Ectodermal cell (in vitro differentiated cells): ENCODE results near the gene LAMTOR1.

Experiments used
- H3K27ac ChIP-seq: 2 replicates; pipeline ENCODE4 v1.7.0; 2013; ENCODE audit warnings: mild to moderate bottlenecking, low read depth, low read length; ENCODE audit not compliant: insufficient read depth, poor library complexity, severe bottlenecking
- H3K27me3 ChIP-seq: 2 replicates; pipeline ENCODE4 v1.7.0; 2013; ENCODE audit warnings: mild to moderate bottlenecking, low read length; ENCODE audit not compliant: insufficient read depth, control insufficient read depth, poor library complexity, severe bottlenecking
- H3K36me3 ChIP-seq: one replicate; pipeline ENCODE4 v1.7.0; 2013; ENCODE audit warnings: low read length; ENCODE audit not compliant: control insufficient read depth, insufficient read depth
- H3K4me1 ChIP-seq: one replicate; pipeline ENCODE4 v1.7.0; 2013; ENCODE audit warnings: low read length; ENCODE audit not compliant: control insufficient read depth, insufficient read depth
- H3K4me3 ChIP-seq: 2 replicates; pipeline ENCODE4 v1.7.0; 2013; ENCODE audit warnings: low read depth, low read length, control low read depth; ENCODE audit not compliant: insufficient read depth
- H3K9me3 ChIP-seq: 2 replicates; pipeline ENCODE4 v1.7.0; 2013; ENCODE audit warnings: mild to moderate bottlenecking, low read length, moderate library complexity; ENCODE audit not compliant: control insufficient read depth
- WGBS, 2 experiments: methylation state at CpG; one replicate each; pipeline ENCODE4 v1.1.7; 2013; ENCODE audit warnings: missing lambda C conversion rate in 2 of 2; 5-methylcytosine and 5-hydroxymethylcytosine counted together

LAMTOR1 gene

GRCh38 chr11:72120930-72121329 lies 17.8 kb upstream of the LAMTOR1 start:
- no peaks in the 10 kb centered on the region for H3K4me1 ChIP-seq
- H3K27me3 ChIP-seq, result peaks cover 26% of the 10 kb centered on the region
- no peak overlapping the region for H3K27ac ChIP-seq
- no peaks in the 10 kb centered on the region for H3K9me3 ChIP-seq
- WGBS, 2 experiments, result 87 to 92% methylated on average over 2 of the region's 2 CpGs
- no peaks in the 10 kb centered on the region for H3K36me3 ChIP-seq
- H3K4me3 ChIP-seq, result no peak overlapping the region

- H3K4me3 ChIP-seq, result no peak overlapping the region
- no peak overlapping the region for H3K27ac ChIP-seq
- WGBS, 2 experiments, result 84 to 90% methylated on average over 5 to 6 of the region's 6 CpGs
- no peaks in the 10 kb centered on the region for H3K9me3 ChIP-seq
- H3K4me1 ChIP-seq, result no peaks in the 10 kb centered on the region
- peaks cover 43% of the 10 kb centered on the region for H3K27me3 ChIP-seq
- no peaks in the 10 kb centered on the region for H3K36me3 ChIP-seq
Observed at GRCh38 chr11:72119198-72119597, 16.1 kb upstream of the LAMTOR1 start.

- 92 to 93% methylated on average over 6 of the region's 6 CpGs for WGBS, 2 experiments
- no peaks in the 10 kb centered on the region for H3K36me3 ChIP-seq
- H3K27ac ChIP-seq, result no peak overlapping the region
- no peaks in the 10 kb centered on the region for H3K4me1 ChIP-seq
- no peaks in the 10 kb centered on the region for H3K9me3 ChIP-seq
- H3K4me3 ChIP-seq, result no peak overlapping the region
- peaks cover 42% of the 10 kb centered on the region for H3K27me3 ChIP-seq
Observed at GRCh38 chr11:72116019-72116755, 13.1 kb upstream of the LAMTOR1 start.

GRCh38 chr11:72114570-72114969 lies 11.5 kb upstream of the LAMTOR1 start:
- H3K27me3 ChIP-seq, result peaks cover 42% of the 10 kb centered on the region

GRCh38 chr11:72112978-72113808 lies 10.1 kb upstream of the LAMTOR1 start:
- peak overlapping the region; percentile 54 for H3K4me3 ChIP-seq
- no peaks in the 10 kb centered on the region for H3K4me1 ChIP-seq
- 69 to 70% methylated on average over 8 to 9 of the region's 9 CpGs for WGBS, 2 experiments
- H3K27ac ChIP-seq, result peak overlapping the region; percentile 84
- H3K9me3 ChIP-seq, result no peaks in the 10 kb centered on the region
- H3K27me3 ChIP-seq, result peaks cover 35% of the 10 kb centered on the region
- no peaks in the 10 kb centered on the region for H3K36me3 ChIP-seq

More at GRCh38 chr11:72114570-72114969, 11.5 kb upstream of the LAMTOR1 start:
- H3K4me1 ChIP-seq, result no peaks in the 10 kb centered on the region
- H3K9me3 ChIP-seq, result no peaks in the 10 kb centered on the region
- no peak overlapping the region for H3K4me3 ChIP-seq
- H3K36me3 ChIP-seq, result no peaks in the 10 kb centered on the region
- no peak overlapping the region for H3K27ac ChIP-seq
- WGBS, 2 experiments, result 90 to 97% methylated on average over 1 of the region's 1 CpG

- Histone ChIP-seq H3K4me3 (peak within 1 kb of the TSS; percentile 54), H3K27ac (peak within 1 kb of the TSS; percentile 84), H3K4me1 (no peaks in the 10 kb centered on the region), H3K27me3 (peaks cover 33% of the 10 kb centered on the region), H3K9me3 (no peaks in the 10 kb centered on the region), H3K36me3 (no peaks in the 10 kb centered on the region)
- 0% methylated on average over 49 of the region's 49 CpGs for WGBS, 2 experiments
Observed at GRCh38 chr11:72112143-72112977, 9.3 kb upstream of the LAMTOR1 start, which contains the start of gene ANAPC15. ANAPC15 (minus strand) TSS chr11:72112695; CDS start chr11:72111276, 1,419 bp downstream.

GRCh38 chr11:72111300-72112142 lies 8.4 kb upstream of the LAMTOR1 start:
- peak overlapping the region; percentile 84 for H3K27ac ChIP-seq
- peaks cover 25% of the 10 kb centered on the region for H3K27me3 ChIP-seq
- H3K4me1 ChIP-seq, result no peaks in the 10 kb centered on the region
- H3K36me3 ChIP-seq, result no peaks in the 10 kb centered on the region
- no peaks in the 10 kb centered on the region for H3K9me3 ChIP-seq
- WGBS, 2 experiments, result 9 to 14% methylated on average over 10 of the region's 10 CpGs
- H3K4me3 ChIP-seq, result peak overlapping the region; percentile 54

- WGBS, 2 experiments, result 94 to 95% methylated on average over 14 of the region's 14 CpGs
- H3K4me3 ChIP-seq, result no peak within 1 kb of the TSS
- H3K36me3 ChIP-seq, result no peaks in the 10 kb centered on the region
- peaks cover 8% of the 10 kb centered on the region for H3K4me1 ChIP-seq
- no peaks in the 10 kb centered on the region for H3K27me3 ChIP-seq
- H3K9me3 ChIP-seq, result no peaks in the 10 kb centered on the region
- no peak within 1 kb of the TSS for H3K27ac ChIP-seq
Observed at GRCh38 chr11:72105888-72106287, 2.8 kb upstream of the LAMTOR1 start, which contains the start of gene TOMT. TOMT (plus strand) TSS chr11:72105924; CDS start chr11:72105952, 28 bp downstream.

GRCh38 chr11:72103754-72104167 lies 664 bp upstream of the LAMTOR1 start:
- Histone ChIP-seq H3K36me3 (peaks cover 2% of the 10 kb centered on the region), H3K4me3 (peak overlapping the region; percentile 94), H3K9me3 (no peaks in the 10 kb centered on the region), H3K27me3 (no peaks in the 10 kb centered on the region), H3K27ac (peak overlapping the region; percentile 78), H3K4me1 (peaks cover 8% of the 10 kb centered on the region)
- WGBS, 2 experiments, result 91 to 95% methylated on average over 11 of the region's 11 CpGs
